Brain microvascular endothelial cell (primary cell): ENCODE measurements around the gene RAB44.

Experiments used
- DNase-seq: peaks from one replicate; pipeline ENCODE4 v3.0.0-alpha.2; 2020
- H3K27ac ChIP-seq: fragments of 250-450 bp; sonication (Bioruptor Pico); 2 replicates; pipeline ENCODE4 v1.5.1; 2020; ENCODE audit warnings: mild to moderate bottlenecking, moderate library complexity
- H3K27me3 ChIP-seq: fragments of 250-450 bp; sonication (Bioruptor Pico); replicated peaks from 2 replicates; pipeline ENCODE4 v1.5.1; 2020; ENCODE audit warnings: mild to moderate bottlenecking
- H3K36me3 ChIP-seq: fragments of 250-450 bp; sonication (Bioruptor Pico); replicated peaks from 2 replicates; pipeline ENCODE4 v1.5.1; 2020; ENCODE audit warnings: mild to moderate bottlenecking
- H3K4me3 ChIP-seq: 2 replicates; pipeline ENCODE4 v1.5.1; 2011; ENCODE audit warnings: low read depth, mild to moderate bottlenecking, control low read depth, low read length, moderate library complexity
- in situ Hi-C: cut with HindIII; loops from 2 replicates; pipeline ENCODE4 v1.10.0; 2017; ENCODE audit warnings: low sequenced_read_pairs, low pct_ligation_motif_present
- TF ChIP-seq, protein P1 (sequence below): IDR thresholded peaks from 2 replicates; pipeline ENCODE4 v1.5.1; 2011; ENCODE audit warnings: low read depth, mild to moderate bottlenecking, moderate library complexity, low read length, control low read depth, inconsistent platforms; ENCODE audit errors: missing control alignments

The RAB44 gene

DNA sequence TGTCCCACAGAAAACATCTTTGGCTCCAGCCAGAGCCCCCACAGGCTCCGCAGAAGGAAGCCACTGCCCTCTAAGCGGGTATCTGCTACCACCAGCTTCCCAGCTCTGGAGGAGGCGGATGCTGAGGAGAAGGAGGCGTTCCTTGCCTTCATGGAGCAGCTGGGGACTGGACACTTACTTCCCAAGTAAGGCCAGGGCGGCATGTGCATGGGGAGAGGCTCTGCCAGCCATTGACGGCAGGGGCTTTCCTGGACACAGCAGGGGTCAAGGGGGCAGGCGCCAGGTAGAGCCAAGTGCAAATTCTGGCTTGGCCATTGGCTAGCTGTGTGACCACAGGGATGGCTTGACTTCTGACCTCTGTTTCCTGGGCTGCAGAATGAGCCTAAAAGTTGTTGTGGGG lies 17.8 kb downstream of the RAB44 start:
- H3K27me3 ChIP-seq = no peaks in the 10 kb centered on the region
- H3K4me3 ChIP-seq = no peak overlapping the region
- TF ChIP-seq, protein P1, sequence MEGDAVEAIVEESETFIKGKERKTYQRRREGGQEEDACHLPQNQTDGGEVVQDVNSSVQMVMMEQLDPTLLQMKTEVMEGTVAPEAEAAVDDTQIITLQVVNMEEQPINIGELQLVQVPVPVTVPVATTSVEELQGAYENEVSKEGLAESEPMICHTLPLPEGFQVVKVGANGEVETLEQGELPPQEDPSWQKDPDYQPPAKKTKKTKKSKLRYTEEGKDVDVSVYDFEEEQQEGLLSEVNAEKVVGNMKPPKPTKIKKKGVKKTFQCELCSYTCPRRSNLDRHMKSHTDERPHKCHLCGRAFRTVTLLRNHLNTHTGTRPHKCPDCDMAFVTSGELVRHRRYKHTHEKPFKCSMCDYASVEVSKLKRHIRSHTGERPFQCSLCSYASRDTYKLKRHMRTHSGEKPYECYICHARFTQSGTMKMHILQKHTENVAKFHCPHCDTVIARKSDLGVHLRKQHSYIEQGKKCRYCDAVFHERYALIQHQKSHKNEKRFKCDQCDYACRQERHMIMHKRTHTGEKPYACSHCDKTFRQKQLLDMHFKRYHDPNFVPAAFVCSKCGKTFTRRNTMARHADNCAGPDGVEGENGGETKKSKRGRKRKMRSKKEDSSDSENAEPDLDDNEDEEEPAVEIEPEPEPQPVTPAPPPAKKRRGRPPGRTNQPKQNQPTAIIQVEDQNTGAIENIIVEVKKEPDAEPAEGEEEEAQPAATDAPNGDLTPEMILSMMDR = no peak
- in situ Hi-C loops = no loop called here
- H3K27ac ChIP-seq = no peak overlapping the region
- no peaks in the 10 kb centered on the region for H3K36me3 ChIP-seq
- no peak for DNase-seq

DNA sequence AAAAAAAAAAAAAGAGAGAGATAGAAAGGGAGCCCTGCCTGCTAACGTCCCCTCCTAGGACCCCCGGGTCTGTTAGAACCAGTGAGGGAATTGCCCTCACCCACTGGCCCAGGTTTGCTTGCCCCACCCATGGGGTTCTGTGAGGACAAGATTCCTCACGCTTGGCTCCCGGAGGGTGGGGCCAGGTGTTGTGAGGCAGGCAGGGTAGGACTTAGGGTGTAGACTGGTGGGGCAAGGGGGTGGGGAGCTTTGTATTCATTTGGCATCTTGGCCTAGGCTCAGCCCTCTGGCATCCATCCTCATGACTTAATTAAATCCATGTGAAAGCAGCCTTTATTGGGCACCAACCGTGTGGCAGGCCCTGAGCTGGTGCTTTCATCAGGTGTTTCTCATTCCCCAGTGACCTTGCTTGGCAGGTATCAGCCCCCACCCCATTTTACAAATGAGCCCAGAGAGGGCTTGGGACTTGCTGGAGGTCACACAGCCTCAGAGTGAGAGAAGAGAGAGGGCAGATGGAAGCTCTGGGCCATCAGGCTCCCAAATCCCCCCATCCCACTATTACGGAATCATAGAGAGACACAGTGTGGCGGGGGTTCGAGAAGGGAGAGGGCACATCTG lies 19.0 kb downstream of the RAB44 start:
- H3K4me3 ChIP-seq = no peak overlapping the region
- no peaks in the 10 kb centered on the region for H3K36me3 ChIP-seq
- no peak for DNase-seq
- TF ChIP-seq, protein P1 = no peak
- in situ Hi-C loops = no loop called here
- no peak overlapping the region for H3K27ac ChIP-seq
- no peaks in the 10 kb centered on the region for H3K27me3 ChIP-seq

DNA sequence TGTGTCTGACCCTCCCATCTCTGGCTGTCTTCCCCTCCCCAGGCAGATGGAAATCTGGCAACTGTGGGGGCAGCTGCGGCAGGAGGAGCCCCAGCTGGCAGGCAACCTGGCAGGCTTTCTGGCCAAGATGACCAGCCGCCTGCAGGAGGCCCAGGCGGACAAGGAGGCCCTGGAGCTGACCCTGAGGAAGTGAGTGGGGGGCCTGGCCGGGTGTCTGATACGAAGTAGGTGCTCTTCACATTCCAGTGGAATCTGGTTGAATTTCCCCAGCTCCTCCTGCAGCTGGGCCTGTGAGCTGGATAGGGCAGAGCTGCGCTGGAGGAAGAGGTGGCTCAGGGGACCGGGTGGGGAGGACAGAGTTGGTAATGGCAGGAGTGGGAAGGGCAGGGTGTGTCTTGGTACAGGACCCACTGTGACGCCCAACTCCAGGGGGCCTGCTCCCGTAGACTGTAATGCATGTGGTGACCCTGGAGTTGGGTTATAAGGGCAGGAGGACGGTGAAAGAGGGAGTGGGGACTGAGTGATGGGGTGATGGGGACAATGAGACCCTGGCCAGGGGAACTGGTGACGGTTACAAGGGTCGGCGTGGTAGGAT lies 19.7 kb downstream of the RAB44 start:
- TF ChIP-seq, protein P1 = no peak
- H3K36me3 ChIP-seq = no peaks in the 10 kb centered on the region
- no peaks in the 10 kb centered on the region for H3K27me3 ChIP-seq
- no peak overlapping the region for H3K4me3 ChIP-seq
- no peak overlapping the region for H3K27ac ChIP-seq
- in situ Hi-C loops = no loop called here
- no peak for DNase-seq

DNA sequence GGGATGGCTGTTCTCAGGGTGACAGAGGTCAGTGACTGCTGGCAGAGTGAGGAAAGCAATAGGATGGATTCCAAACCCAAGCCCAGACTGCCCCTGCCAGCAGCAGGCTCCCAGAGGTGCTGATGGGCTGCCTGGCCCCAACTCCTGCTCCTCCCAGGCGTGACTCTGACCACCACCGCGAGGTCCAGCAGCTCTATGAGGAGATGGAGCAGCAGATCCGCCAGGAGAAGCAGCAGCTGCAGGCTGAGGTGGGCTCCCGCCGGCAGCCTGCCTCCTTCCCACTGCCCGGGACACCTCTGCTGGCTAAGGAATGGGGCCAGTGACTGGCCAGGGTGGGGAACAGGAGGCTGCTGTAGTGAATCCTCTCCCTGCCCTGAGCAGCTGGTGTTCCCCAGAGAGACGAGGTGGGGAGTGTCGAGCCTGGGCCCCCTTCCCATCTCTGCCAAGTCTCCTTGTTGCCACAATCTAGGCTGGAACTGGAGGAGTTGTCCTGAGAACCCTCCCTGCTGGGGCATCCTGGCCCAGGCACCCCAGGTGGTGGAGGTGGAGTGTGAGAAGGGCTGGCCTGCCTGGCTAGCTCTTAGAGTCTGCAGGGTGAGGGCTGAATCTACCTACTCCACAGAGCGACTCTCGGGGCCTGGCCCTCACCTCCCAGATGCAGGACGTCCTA lies 20.4 kb downstream of the RAB44 start:
- no peak for DNase-seq
- no peak overlapping the region for H3K27ac ChIP-seq
- in situ Hi-C loops = no loop called here
- H3K36me3 ChIP-seq = no peaks in the 10 kb centered on the region
- TF ChIP-seq, protein P1 = no peak
- no peak overlapping the region for H3K4me3 ChIP-seq
- no peaks in the 10 kb centered on the region for H3K27me3 ChIP-seq

DNA sequence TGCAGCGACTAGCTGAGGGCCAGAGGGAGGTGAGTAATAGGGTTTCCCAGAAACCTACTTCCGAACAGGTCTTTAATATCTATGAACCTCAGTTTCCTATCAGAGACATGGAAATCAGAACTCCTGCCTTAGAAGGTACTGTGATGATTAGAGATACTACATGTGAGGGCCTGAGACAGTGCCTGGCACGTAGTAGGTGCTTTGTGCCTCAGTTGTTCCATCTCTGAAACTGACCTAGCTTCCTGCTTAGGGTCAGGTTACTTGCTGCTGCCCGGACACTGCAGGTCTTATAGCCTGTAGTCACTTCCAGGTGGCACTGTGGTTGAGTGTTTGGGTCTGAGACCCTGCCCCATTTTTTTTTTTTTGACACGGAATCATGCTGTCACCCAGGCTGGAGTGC lies 20.9 kb downstream of the RAB44 start:
- Histone ChIP-seq H3K36me3 (no peaks in the 10 kb centered on the region), H3K4me3 (no peak overlapping the region), H3K27me3 (no peaks in the 10 kb centered on the region), H3K27ac (no peak overlapping the region)
- no peak for DNase-seq
- in situ Hi-C loops = no loop called here
- TF ChIP-seq, protein P1 = no peak

DNA sequence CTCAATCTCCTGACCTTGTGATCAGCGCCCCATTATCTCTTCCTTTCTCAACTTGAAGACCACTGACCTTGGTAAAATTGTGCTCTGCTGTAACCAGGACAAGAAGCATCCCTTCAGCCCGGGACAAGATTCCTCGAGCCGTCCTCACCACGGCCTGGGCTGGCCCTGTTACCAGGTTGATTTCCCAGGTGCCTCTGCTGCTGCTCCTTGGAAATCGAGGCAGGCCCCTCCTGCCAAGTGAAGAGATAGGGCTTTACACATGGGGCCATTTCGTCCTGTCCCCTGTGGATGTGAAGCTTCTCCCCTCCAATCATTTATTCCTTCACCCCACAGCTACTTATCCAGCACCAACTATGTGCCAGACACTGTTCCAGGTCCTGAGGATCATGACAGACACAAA lies 21.5 kb downstream of the RAB44 start:
- in situ Hi-C loops = no loop called here
- no peaks in the 10 kb centered on the region for H3K36me3 ChIP-seq

More for the DNA sequence above, 21.5 kb downstream of the RAB44 start:
- DNase-seq = no peak
- Histone ChIP-seq H3K4me3 (no peak overlapping the region), H3K27ac (no peak overlapping the region), H3K27me3 (no peaks in the 10 kb centered on the region)
- TF ChIP-seq, protein P1 = no peak
